DOHH2 (cell line): Measurements from ENCODE around the gene RBM26.
"Not testable (repeated sequence)": the region's sequence is repeated elsewhere in the genome, so short reads cannot be mapped to it uniquely, and the experiment has no call there.

ENCODE experiments used
- H3F3A ChIP-seq: fragments of 200-600 bp; sonication (generic), shearing (Covaris generic); 2 replicates; pipeline ENCODE4 v1.6.0; 2016; ENCODE audit warnings: antibody characterized with exemption, mild to moderate bottlenecking; ENCODE audit not compliant: control insufficient read depth, insufficient read depth
- H3K27ac ChIP-seq: fragments of 200-600 bp; sonication (generic); 2 replicates; pipeline ENCODE4 v1.5.1; 2014; ENCODE audit warnings: low read depth, mild to moderate bottlenecking, low read length, moderate library complexity
- H3K27me3 ChIP-seq: fragments of 200-600 bp; sonication (generic); 2 replicates; pipeline ENCODE4 v1.6.1; 2014; ENCODE audit warnings: mild to moderate bottlenecking, low read length, mixed read lengths; ENCODE audit not compliant: control insufficient read depth
- H3K36me3 ChIP-seq: fragments of 200-600 bp; sonication (generic); 2 replicates; pipeline ENCODE4 v1.6.1; 2014; ENCODE audit warnings: mild to moderate bottlenecking, low read length, moderate library complexity, mixed read lengths; ENCODE audit not compliant: control insufficient read depth
- H3K4me1 ChIP-seq: fragments of 200-600 bp; sonication (generic); 2 replicates; pipeline ENCODE4 v1.6.1; 2014; ENCODE audit warnings: mild to moderate bottlenecking, low read length, mixed read lengths; ENCODE audit not compliant: control insufficient read depth
- H3K4me2 ChIP-seq: fragments of 200-600 bp; sonication (generic); 2 replicates; pipeline ENCODE4 v1.6.0; 2014; ENCODE audit warnings: mild to moderate bottlenecking, low read length, moderate library complexity
- H3K4me3 ChIP-seq: fragments of 200-600 bp; sonication (generic); 2 replicates; pipeline ENCODE4 v1.5.1; 2014; ENCODE audit warnings: mild to moderate bottlenecking, low read length, mixed read lengths
- H3K79me2 ChIP-seq: fragments of 200-600 bp; sonication (generic); 2 replicates; pipeline ENCODE4 v1.6.1; 2014; ENCODE audit warnings: mild to moderate bottlenecking, low read length, mixed read lengths; ENCODE audit not compliant: control insufficient read depth
- H3K9me2 ChIP-seq: fragments of 200-600 bp; sonication (generic); replicated peaks from 2 replicates; pipeline ENCODE4 v1.6.1; 2014; ENCODE audit warnings: mild to moderate bottlenecking, low read length, mixed read lengths; ENCODE audit not compliant: control insufficient read depth
- H3K9me3 ChIP-seq: fragments of 200-600 bp; sonication (generic); 2 replicates; pipeline ENCODE4 v1.6.1; 2014; ENCODE audit warnings: antibody characterized with exemption, low read length, mixed read lengths; ENCODE audit not compliant: control insufficient read depth, insufficient read depth
- H4K20me1 ChIP-seq: fragments of 200-600 bp; sonication (generic); 2 replicates; pipeline ENCODE4 v1.6.0; 2014; ENCODE audit warnings: low read depth, mild to moderate bottlenecking, antibody characterized with exemption, low read length, moderate library complexity; ENCODE audit not compliant: control insufficient read depth, insufficient read depth
- EZH2phosphoT487 ChIP-seq: fragments of 200-600 bp; sonication (generic); IDR thresholded peaks from 2 replicates; pipeline ENCODE4 v1.6.1; 2017; ENCODE audit warnings: borderline replicate concordance, mild to moderate bottlenecking, antibody characterized with exemption, low read length, moderate library complexity, mixed read lengths
- TF ChIP-seq, protein P1 (sequence below): fragments of 200-600 bp; sonication (generic); IDR thresholded peaks from one replicate; pipeline ENCODE4 v1.5.1; 2014; ENCODE audit warnings: antibody characterized with exemption, mild to moderate bottlenecking, low read depth, low read length; ENCODE audit not compliant: poor library complexity, severe bottlenecking

RBM26 gene

GRCh38 chr13:79353693-79354092, 52.4 kb downstream of the RBM26 start:
- Histone ChIP-seq H3K79me2 (peaks cover 2% of the 10 kb centered on the region), H3K36me3 (peaks cover 92% of the 10 kb centered on the region), H3K4me3 (no peak overlapping the region), H3K4me2 (no peak overlapping the region), H3K27me3 (no peaks in the 10 kb centered on the region), H3K9me3 (no peaks in the 10 kb centered on the region), H3K9me2 (no peaks in the 10 kb centered on the region), H3K4me1 (no peaks in the 10 kb centered on the region), H3K27ac (no peak overlapping the region), H4K20me1 (no peaks in the 10 kb centered on the region; the same call in 1 of the 2 replicates), H3F3A (0 out of 2 replicates have a peak, but pooled peaks cover 5% of the 10 kb centered on the region)
- TF ChIP-seq, protein P1, sequence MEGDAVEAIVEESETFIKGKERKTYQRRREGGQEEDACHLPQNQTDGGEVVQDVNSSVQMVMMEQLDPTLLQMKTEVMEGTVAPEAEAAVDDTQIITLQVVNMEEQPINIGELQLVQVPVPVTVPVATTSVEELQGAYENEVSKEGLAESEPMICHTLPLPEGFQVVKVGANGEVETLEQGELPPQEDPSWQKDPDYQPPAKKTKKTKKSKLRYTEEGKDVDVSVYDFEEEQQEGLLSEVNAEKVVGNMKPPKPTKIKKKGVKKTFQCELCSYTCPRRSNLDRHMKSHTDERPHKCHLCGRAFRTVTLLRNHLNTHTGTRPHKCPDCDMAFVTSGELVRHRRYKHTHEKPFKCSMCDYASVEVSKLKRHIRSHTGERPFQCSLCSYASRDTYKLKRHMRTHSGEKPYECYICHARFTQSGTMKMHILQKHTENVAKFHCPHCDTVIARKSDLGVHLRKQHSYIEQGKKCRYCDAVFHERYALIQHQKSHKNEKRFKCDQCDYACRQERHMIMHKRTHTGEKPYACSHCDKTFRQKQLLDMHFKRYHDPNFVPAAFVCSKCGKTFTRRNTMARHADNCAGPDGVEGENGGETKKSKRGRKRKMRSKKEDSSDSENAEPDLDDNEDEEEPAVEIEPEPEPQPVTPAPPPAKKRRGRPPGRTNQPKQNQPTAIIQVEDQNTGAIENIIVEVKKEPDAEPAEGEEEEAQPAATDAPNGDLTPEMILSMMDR = no peak
- TF ChIP-seq EZH2phosphoT487 = no peak

GRCh38 chr13:79352107-79352506, 53.9 kb downstream of the RBM26 start:
- peaks cover 5% of the 10 kb centered on the region; the same call in 1 of the 2 replicates for H3F3A ChIP-seq
- no peak overlapping the region for H3K4me2 ChIP-seq
- H4K20me1 ChIP-seq = no peaks in the 10 kb centered on the region; the same call in 1 of the 2 replicates
- peaks cover 95% of the 10 kb centered on the region for H3K36me3 ChIP-seq
- TF ChIP-seq EZH2phosphoT487 = no peak
- TF ChIP-seq, protein P1 = no peak
- H3K27me3 ChIP-seq = no peaks in the 10 kb centered on the region
- peaks cover 2% of the 10 kb centered on the region for H3K79me2 ChIP-seq
- no peaks in the 10 kb centered on the region for H3K4me1 ChIP-seq
- H3K9me3 ChIP-seq = no peaks in the 10 kb centered on the region
- no peak overlapping the region for H3K27ac ChIP-seq
- H3K4me3 ChIP-seq = no peak overlapping the region
- no peaks in the 10 kb centered on the region for H3K9me2 ChIP-seq

DNA sequence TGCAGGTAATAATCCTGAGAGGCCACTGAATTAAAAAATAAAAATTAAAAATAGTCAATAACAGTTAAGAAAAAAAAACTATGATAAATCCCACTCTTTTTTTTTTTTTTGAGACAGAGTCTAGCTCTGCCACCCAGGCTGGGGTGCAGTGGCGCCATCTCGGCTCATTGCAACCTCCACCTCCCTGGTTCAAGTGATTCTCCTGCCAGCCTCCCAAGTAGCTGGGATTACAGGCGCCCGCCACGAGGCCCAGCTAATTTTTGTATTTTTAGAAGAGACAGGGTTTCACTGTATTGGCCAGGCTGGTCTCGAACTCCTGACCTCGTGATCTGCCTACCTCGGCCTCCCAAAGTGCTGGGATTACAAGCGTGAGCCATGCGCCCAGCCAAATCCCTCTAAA, 56.4 kb downstream of the RBM26 start:
- H3K4me3 ChIP-seq, H3F3A ChIP-seq, H3K4me1 ChIP-seq, H3K27me3 ChIP-seq, H3K9me3 ChIP-seq, H3K9me2 ChIP-seq, H3K4me2 ChIP-seq, H4K20me1 ChIP-seq, H3K27ac ChIP-seq, H3K79me2 ChIP-seq: not testable (repeated sequence)
- H3K36me3 ChIP-seq = peaks cover 97% of the 10 kb centered on the region

DNA sequence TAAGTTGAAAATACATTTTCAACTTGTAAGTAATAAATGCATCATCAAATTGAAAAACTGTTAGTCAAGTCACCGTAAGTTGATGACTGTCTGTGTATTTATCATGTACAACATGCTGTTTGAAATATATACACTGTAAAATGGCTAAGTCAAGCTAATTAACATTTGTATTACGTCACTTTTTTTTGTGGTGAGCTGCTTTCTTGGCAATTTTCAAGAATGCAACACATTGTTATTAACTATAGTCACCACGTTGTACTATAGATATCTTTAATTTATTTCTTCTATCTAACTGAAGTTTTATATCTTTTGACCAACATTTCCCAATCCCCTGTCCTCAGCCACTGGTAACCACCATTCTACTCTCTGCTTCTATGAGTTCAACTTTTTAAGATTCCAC, 57.0 kb downstream of the RBM26 start:
- Histone ChIP-seq H3K36me3 (peaks cover 97% of the 10 kb centered on the region), H3K9me3 (no peaks in the 10 kb centered on the region), H4K20me1 (no peaks in the 10 kb centered on the region; the same call in 1 of the 2 replicates), H3F3A (peaks cover 9% of the 10 kb centered on the region; the same call in 1 of the 2 replicates), H3K27ac (no peak overlapping the region), H3K27me3 (no peaks in the 10 kb centered on the region), H3K79me2 (peaks cover 2% of the 10 kb centered on the region), H3K4me1 (no peaks in the 10 kb centered on the region), H3K4me3 (no peak overlapping the region), H3K9me2 (no peaks in the 10 kb centered on the region), H3K4me2 (no peak overlapping the region)
- TF ChIP-seq EZH2phosphoT487 = no peak
- TF ChIP-seq, protein P1 = no peak
